ENCODE results near the gene CPED1.

CPED1 gene

GRCh38 chr7:121103086-121103485 lies 114.6 kb downstream of the CPED1 start:
- H3K9me3 ChIP-seq (ENCODE audit: control insufficient read depth, low read length), result no peaks in the 10 kb centered on the region
- no peak overlapping the region for H3K27ac ChIP-seq
- no peak overlapping the region for H3K4me2 ChIP-seq (ENCODE audit: low read length)
- no peaks in the 10 kb centered on the region for H3K27me3 ChIP-seq (ENCODE audit: control insufficient read depth, insufficient read depth, low read length)
- no peak for TF ChIP-seq CTCF (IDR thresholded peaks at IDR 0.05)
- H3K4me1 ChIP-seq, result no peaks in the 10 kb centered on the region
- no peak overlapping the region for H3K9ac ChIP-seq
- H2AFZ ChIP-seq, result no peak overlapping the region
- no peaks in the 10 kb centered on the region for H3K79me2 ChIP-seq
- no peaks in the 10 kb centered on the region for H3K36me3 ChIP-seq (ENCODE audit: control insufficient read depth, insufficient read depth, low read length)
- H3K4me3 ChIP-seq (ENCODE audit: low read depth, low read length), result no peak overlapping the region

- H3K27me3 ChIP-seq (ENCODE audit: control insufficient read depth, insufficient read depth, low read length), result no peaks in the 10 kb centered on the region
- no peak overlapping the region for H2AFZ ChIP-seq
- no peak overlapping the region for H3K9ac ChIP-seq
- H3K27ac ChIP-seq, result no peak overlapping the region
- H3K4me2 ChIP-seq (ENCODE audit: low read length), result no peak overlapping the region
- no peak overlapping the region for H3K4me3 ChIP-seq (ENCODE audit: low read depth, low read length)
- TF ChIP-seq CTCF (IDR thresholded peaks at IDR 0.05), result no peak
- no peaks in the 10 kb centered on the region for H3K9me3 ChIP-seq (ENCODE audit: control insufficient read depth, low read length)
- H3K4me1 ChIP-seq, result no peaks in the 10 kb centered on the region
- no peaks in the 10 kb centered on the region for H3K36me3 ChIP-seq (ENCODE audit: control insufficient read depth, insufficient read depth, low read length)
- H3K79me2 ChIP-seq, result no peaks in the 10 kb centered on the region
These were observed 115.1 kb downstream of the CPED1 start for GRCh38 chr7:121103579-121103978.

- no peak overlapping the region for H2AFZ ChIP-seq
- H3K27ac ChIP-seq, result no peak overlapping the region
These were observed 116.8 kb downstream of the CPED1 start for GRCh38 chr7:121105262-121105661.

GRCh38 chr7:121107923-121108498 lies 119.5 kb downstream of the CPED1 start:
- Histone ChIP-seq H3K27me3 (ENCODE audit: control insufficient read depth, insufficient read depth, low read length) (no peaks in the 10 kb centered on the region), H3K9me3 (ENCODE audit: control insufficient read depth, low read length) (no peaks in the 10 kb centered on the region), H3K9ac (no peak overlapping the region), H3K4me2 (ENCODE audit: low read length) (no peak overlapping the region), H3K79me2 (no peaks in the 10 kb centered on the region), H2AFZ (no peak overlapping the region), H3K4me1 (no peaks in the 10 kb centered on the region), H3K4me3 (ENCODE audit: low read depth, low read length) (no peak overlapping the region), H3K36me3 (ENCODE audit: control insufficient read depth, insufficient read depth, low read length) (no peaks in the 10 kb centered on the region), H3K27ac (no peak overlapping the region)
- peak; percentile 75 for TF ChIP-seq CTCF (IDR thresholded peaks at IDR 0.05)

More at GRCh38 chr7:121105262-121105661, 116.8 kb downstream of the CPED1 start:
- Histone ChIP-seq H3K4me3 (ENCODE audit: low read depth, low read length) (no peak overlapping the region), H3K79me2 (no peaks in the 10 kb centered on the region), H3K4me1 (no peaks in the 10 kb centered on the region), H3K9me3 (ENCODE audit: control insufficient read depth, low read length) (no peaks in the 10 kb centered on the region), H3K36me3 (ENCODE audit: control insufficient read depth, insufficient read depth, low read length) (no peaks in the 10 kb centered on the region), H3K4me2 (ENCODE audit: low read length) (no peak overlapping the region), H3K9ac (no peak overlapping the region), H3K27me3 (ENCODE audit: control insufficient read depth, insufficient read depth, low read length) (no peaks in the 10 kb centered on the region)
- no peak for TF ChIP-seq CTCF (IDR thresholded peaks at IDR 0.05)

GRCh38 chr7:121109145-121109544 lies 120.6 kb downstream of the CPED1 start:
- Histone ChIP-seq H3K79me2 (no peaks in the 10 kb centered on the region), H3K4me3 (ENCODE audit: low read depth, low read length) (no peak overlapping the region), H3K4me1 (no peaks in the 10 kb centered on the region), H3K9me3 (ENCODE audit: control insufficient read depth, low read length) (no peaks in the 10 kb centered on the region), H3K27me3 (ENCODE audit: control insufficient read depth, insufficient read depth, low read length) (no peaks in the 10 kb centered on the region), H3K9ac (no peak overlapping the region), H3K36me3 (ENCODE audit: control insufficient read depth, insufficient read depth, low read length) (no peaks in the 10 kb centered on the region), H2AFZ (no peak overlapping the region), H3K27ac (no peak overlapping the region), H3K4me2 (ENCODE audit: low read length) (no peak overlapping the region)
- no peak for TF ChIP-seq CTCF (IDR thresholded peaks at IDR 0.05)
